Common myeloid progenitor, CD34-positive (primary cell): ENCODE measurements around the gene GRIFIN.
A peak's percentile ranks its signal among the peaks of the same experiment; 100 is the strongest.

Experiments
- CTCF ChIA-PET: fragments of 350-600 bp; sonication (Branson Sonifier 250); formaldehyde crosslinking; loops from one replicate; lab custom pipeline; 2021; ENCODE audit warnings: antibody characterized with exemption; lab: Charles Lee
- POLR2A ChIA-PET: fragments of 350-600 bp; sonication (Branson Sonifier 250); formaldehyde crosslinking; loops from one replicate; lab custom pipeline; 2021; ENCODE audit warnings: antibody characterized with exemption; lab: Charles Lee
- DNase-seq, 3 donors: peaks; one replicate each; pipeline versions ENCODE4 v3.0.0 to v3.0.0-alpha.2; 2013
- H3K27ac ChIP-seq, 2 experiments: 1 replicate in 1 of 2; 2 replicates in 1 of 2; pipeline ENCODE4 v1.7.0; 2013; ENCODE audit warnings: inconsistent platforms in 2 of 2, low read length in 2 of 2, mild to moderate bottlenecking in 2 of 2, low read depth in 1 of 2, moderate library complexity in 1 of 2; ENCODE audit not compliant: severe bottlenecking in 2 of 2, insufficient read depth in 1 of 2, poor library complexity in 1 of 2
- H3K27me3 ChIP-seq, 5 experiments: replicated peaks in 2 of 5; 1 replicate in 3 of 5; 2 replicates in 2 of 5; pipeline versions ENCODE4 v1.6.1 to v1.7.0; 2013; ENCODE audit warnings: low read length in 4 of 5, mild to moderate bottlenecking in 2 of 5, moderate library complexity in 2 of 5, inconsistent platforms in 1 of 5; ENCODE audit not compliant: insufficient read depth in 5 of 5, control insufficient read depth in 4 of 5
- H3K36me3 ChIP-seq, 4 experiments: 1 replicate in 2 of 4; 2 replicates in 2 of 4; pipeline versions ENCODE4 v1.6.1 to v1.7.0; 2013; ENCODE audit warnings: low read length in 3 of 4, control low read depth in 1 of 4, mild to moderate bottlenecking in 1 of 4; ENCODE audit not compliant: control insufficient read depth in 4 of 4, insufficient read depth in 4 of 4
- H3K4me1 ChIP-seq, 4 experiments: 1 replicate in 3 of 4; 2 replicates in 1 of 4; pipeline versions ENCODE4 v1.6.1 to v1.7.1; 2013; ENCODE audit warnings: low read length in 3 of 4, mild to moderate bottlenecking in 3 of 4, control low read depth in 1 of 4, inconsistent platforms in 1 of 4, moderate library complexity in 1 of 4; ENCODE audit not compliant: control insufficient read depth in 4 of 4, insufficient read depth in 4 of 4; ENCODE audit errors: control extremely low read depth in 1 of 4
- H3K4me3 ChIP-seq, 7 experiments: 1 replicate in 4 of 7; 2 replicates in 3 of 7; pipeline versions ENCODE4 v1.5.1 to v1.7.0; 2013; ENCODE audit warnings: mild to moderate bottlenecking in 7 of 7, low read length in 6 of 7, moderate library complexity in 6 of 7, inconsistent platforms in 2 of 7, low read depth in 2 of 7, control low read depth in 1 of 7; ENCODE audit not compliant: insufficient read depth in 4 of 7, control insufficient read depth in 1 of 7; ENCODE audit errors: extremely low read depth in 1 of 7
- H3K9me3 ChIP-seq, 5 experiments: 1 replicate in 4 of 5; 2 replicates in 1 of 5; pipeline versions ENCODE4 v1.6.1 to v1.7.1; 2013; ENCODE audit warnings: low read length in 4 of 5, mild to moderate bottlenecking in 2 of 5, inconsistent platforms in 1 of 5, low read depth in 1 of 5, moderate library complexity in 1 of 5; ENCODE audit not compliant: control insufficient read depth in 4 of 5, insufficient read depth in 2 of 5; ENCODE audit errors: control extremely low read depth in 1 of 5
- WGBS: methylation state at CpG from one replicate; pipeline ENCODE4 v1.1.5; 2013; ENCODE audit not compliant: insufficient coverage; 5-methylcytosine and 5-hydroxymethylcytosine counted together

GRIFIN gene

GRCh38 chr7:2521952-2522591 lies 45.9 kb upstream of the GRIFIN start:
- peaks cover 0 to 20% (median 8%) of the 10 kb centered on the region in 4 experiments for H3K36me3 ChIP-seq
- POLR2A ChIA-PET: interaction anchor here (0.7 to 1.1 kb wide), 2 partner anchors 11 to 213 kb away, joined by 3 to 7 read pairs; no protein-coding TSS in a partner anchor
- H3K27me3 ChIP-seq: peaks cover 0 to 4% (median 0%) of the 10 kb centered on the region in 5 experiments
- no peak overlapping the region for H3K27ac ChIP-seq
- peak in 2 of 3 donors; percentile 89 for DNase-seq
- WGBS: 0% methylated on average over 13 of the region's 17 CpGs
- H3K4me1 ChIP-seq: peaks cover 5 to 90% (median 82%) of the 10 kb centered on the region in 4 experiments
- peak overlapping the region in 6 of 7 experiments; percentile 10 to 78 (median 56) for H3K4me3 ChIP-seq
- H3K9me3 ChIP-seq: no peaks in the 10 kb centered on the region
- CTCF ChIA-PET: interaction anchor here (0.8 to 3.4 kb wide), 2 partner anchors 11 to 195 kb away, joined by 3 to 12 read pairs; no protein-coding TSS in a partner anchor

- peaks cover 0 to 4% (median 0%) of the 10 kb centered on the region in 5 experiments for H3K27me3 ChIP-seq
- CTCF ChIA-PET: interaction anchor here (1.0 to 3.4 kb wide), 2 partner anchors 10 to 23 kb away, joined by 4 to 12 read pairs; no protein-coding TSS in a partner anchor
- peaks cover 5 to 88% (median 81%) of the 10 kb centered on the region in 4 experiments for H3K4me1 ChIP-seq
- no peak overlapping the region for H3K27ac ChIP-seq
- no peak for DNase-seq
- WGBS: 21% methylated on average over 21 of the region's 21 CpGs
- H3K4me3 ChIP-seq: peak overlapping the region in 6 of 7 experiments; percentile 23 to 78 (median 62)
- no peaks in the 10 kb centered on the region for H3K9me3 ChIP-seq
- POLR2A ChIA-PET: interaction anchor here (1.6 kb wide), 1 partner anchor 8 kb away, joined by 5 read pairs; no protein-coding TSS in a partner anchor
- H3K36me3 ChIP-seq: peaks cover 0 to 12% (median 4%) of the 10 kb centered on the region in 4 experiments
These were observed 45.1 kb upstream of the GRIFIN start for GRCh38 chr7:2521341-2521745.

GRCh38 chr7:2520761-2521290 lies 44.6 kb upstream of the GRIFIN start:
- 12% methylated on average over 3 of the region's 12 CpGs for WGBS
- DNase-seq: peak in 2 of 3 donors; percentile 48 to 63
- Histone ChIP-seq H3K36me3 (peaks cover 0 to 9% (median 2%) of the 10 kb centered on the region in 4 experiments), H3K27me3 (peaks cover 0 to 4% (median 0%) of the 10 kb centered on the region in 5 experiments), H3K4me1 (peaks cover 5 to 87% (median 78%) of the 10 kb centered on the region in 4 experiments), H3K9me3 (no peaks in the 10 kb centered on the region), H3K4me3 (peak overlapping the region in 6 of 7 experiments; percentile 52 to 78 (median 71)), H3K27ac (no peak overlapping the region)
- POLR2A ChIA-PET: interaction anchor here (1.6 to 2.0 kb wide), 2 partner anchors 9 to 10 kb away, joined by 5 to 13 read pairs; no protein-coding TSS in a partner anchor
- CTCF ChIA-PET: interaction anchor here (1.0 to 3.4 kb wide), 2 partner anchors 9 to 22 kb away, joined by 4 to 12 read pairs; no protein-coding TSS in a partner anchor

- H3K36me3 ChIP-seq: peaks cover 0 to 3% (median 1%) of the 10 kb centered on the region in 4 experiments
- no peak overlapping the region for H3K27ac ChIP-seq
- H3K4me1 ChIP-seq: peaks cover 5 to 81% (median 72%) of the 10 kb centered on the region in 4 experiments
- H3K9me3 ChIP-seq: no peaks in the 10 kb centered on the region
- no peak for DNase-seq
- H3K4me3 ChIP-seq: peak overlapping the region; percentile 18 to 78 (median 71)
- WGBS: 1% methylated on average over 32 of the region's 37 CpGs
- CTCF ChIA-PET: interaction anchor here (3.4 kb wide), 1 partner anchor 9 kb away, joined by 12 read pairs; no protein-coding TSS in a partner anchor
- peaks cover 0 to 4% (median 0%) of the 10 kb centered on the region in 5 experiments for H3K27me3 ChIP-seq
- POLR2A ChIA-PET: interaction anchor here (1.2 to 2.0 kb wide), 3 partner anchors 9 to 12 kb away, joined by 3 to 13 read pairs (median 5); no protein-coding TSS in a partner anchor
These were observed 44.0 kb upstream of the GRIFIN start for GRCh38 chr7:2520131-2520760.

- Histone ChIP-seq H3K9me3 (no peaks in the 10 kb centered on the region), H3K4me3 (peak within 1 kb of the TSS; percentile 22 to 78 (median 71)), H3K36me3 (no peaks in the 10 kb centered on the region), H3K27me3 (peaks cover 0 to 4% (median 0%) of the 10 kb centered on the region in 5 experiments), H3K4me1 (peaks cover 5 to 72% (median 63%) of the 10 kb centered on the region in 4 experiments), H3K27ac (no peak within 1 kb of the TSS)
- WGBS: 0% methylated on average over 85 of the region's 95 CpGs
- ChIA-PET CTCF (no interaction called here), POLR2A (interaction anchor here (1.2 to 2.0 kb wide), 2 partner anchors 8 to 11 kb away, joined by 3 to 13 read pairs; no protein-coding TSS in a partner anchor)
- DNase-seq: peak; percentile 76 to 85 (median 80)
These were observed 43.1 kb upstream of the GRIFIN start, which contains the start of gene LFNG for GRCh38 chr7:2519119-2519930. Gene LFNG (plus strand): TSS chr7:2519774. CDS start chr7:2519862, 88 bp downstream.

- Histone ChIP-seq H3K9me3 (no peaks in the 10 kb centered on the region), H3K4me3 (peak overlapping the region in 6 of 7 experiments; percentile 13 to 78 (median 62)), H3K36me3 (no peaks in the 10 kb centered on the region), H3K4me1 (peaks cover 5 to 66% (median 57%) of the 10 kb centered on the region in 4 experiments), H3K27me3 (peaks cover 0 to 4% (median 0%) of the 10 kb centered on the region in 5 experiments), H3K27ac (no peak overlapping the region)
- 6% methylated on average over 37 of the region's 41 CpGs for WGBS
- ChIA-PET POLR2A (no interaction called here), CTCF (no interaction called here)
- DNase-seq: no peak
These were observed 42.5 kb upstream of the GRIFIN start for GRCh38 chr7:2518737-2519118.
